ENCODE results near the gene TSEN2. TPM values are rescaled to one million over a fixed set of nuclear protein-coding genes. Genes with fewer than 3 reads are reported as not detected.

Gene TSEN2
- total and polyA plus RNA-seq, 2 of the 4 experiments (the other 2 are of a cell fraction): 9.5 to 14.2 TPM

DNA sequence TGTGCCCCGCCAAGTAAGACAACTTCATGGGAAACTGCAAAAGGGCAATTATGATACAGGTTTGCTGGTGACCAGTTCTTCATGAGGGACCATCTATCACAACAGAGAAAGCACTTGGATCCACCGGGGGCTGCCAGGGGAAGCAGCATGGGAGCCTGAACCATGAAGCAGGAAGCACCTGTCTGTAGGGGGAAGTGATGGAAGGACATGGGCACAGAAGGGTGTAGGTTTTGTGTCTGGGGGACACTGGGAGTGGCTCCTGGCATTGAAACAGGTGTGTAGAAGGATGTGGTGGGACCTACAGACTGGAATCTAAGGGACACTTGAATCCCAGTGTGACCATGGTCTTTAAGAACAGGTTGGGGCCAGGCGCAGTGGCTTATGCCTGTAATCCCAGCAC is 95.2 kb downstream of the TSEN2 start:
- H2BK120ac ChIP-seq (ENCODE audit: low read depth, low read length): no peak overlapping the region
- H2BK15ac ChIP-seq (ENCODE audit: low read depth, low read length): no peak overlapping the region
- H3K18ac ChIP-seq (ENCODE audit: low read depth, low read length): no peak overlapping the region
- BruUV-seq (replicated peaks): no TSS peak
- H3K4me3 ChIP-seq (ENCODE audit: insufficient read depth, low read depth, low read length): no peak overlapping the region
- no peak overlapping the region for H2BK20ac ChIP-seq (ENCODE audit: low read depth, low read length)
- H3K4me2 ChIP-seq (ENCODE audit: low read depth, low read length): no peak overlapping the region
- no peaks in the 10 kb centered on the region for H3K27me3 ChIP-seq (ENCODE audit: control insufficient read depth, insufficient read depth, low read length)
- H3K9ac ChIP-seq (ENCODE audit: low read depth, low read length): no peak overlapping the region
- no peak overlapping the region for H2BK5ac ChIP-seq (ENCODE audit: low read depth, low read length, poor library complexity, severe bottlenecking)
- H3K4ac ChIP-seq (ENCODE audit: low read depth, low read length): peak overlapping the region; percentile 2; the same call in 1 of the 2 replicates
- dilution Hi-C loops (cut with HindIII; ENCODE audit: low sequenced_read_pairs, unreplicated experiment) (no loop called here), in situ Hi-C loops (cut with MboI; ENCODE audit: low sequenced_read_pairs) (no loop called here), intact Hi-C loops (cut with micrococcal nuclease) (loop anchor here (5.0 kb wide), 1 partner anchor 442 kb away; no protein-coding TSS in a partner anchor)
- no peak overlapping the region for H2AK9ac ChIP-seq (replicated peaks; ENCODE audit: low read depth, low read length, poor library complexity)
- no peak for DNase-seq
- TF ChIP-seq FOS (IDR thresholded peaks at IDR 0.05; ENCODE audit: low read depth, low read length) (no peak), SMC3 (IDR thresholded peaks at IDR 0.05; ENCODE audit: low read depth, low read length) (no peak), CEBPB (IDR thresholded peaks at IDR 0.05; ENCODE audit: low read depth, low read length) (no peak), CHD1 (IDR thresholded peaks at IDR 0.05; ENCODE audit: low read depth, low read length) (no peak), BHLHE40 (IDR thresholded peaks at IDR 0.05; ENCODE audit: low read depth, low read length) (no peak), RCOR1 (IDR thresholded peaks at IDR 0.05; ENCODE audit: insufficient replicate concordance, low read length) (no peak), MAFK (IDR thresholded peaks at IDR 0.05; ENCODE audit: low read depth, low read length) (no peak), MAZ (IDR thresholded peaks at IDR 0.05; ENCODE audit: borderline replicate concordance, low read depth, low read length) (no peak), MXI1 (IDR thresholded peaks at IDR 0.05; ENCODE audit: borderline replicate concordance, low read depth, low read length) (no peak), POLR2A (IDR thresholded peaks at IDR 0.05; ENCODE audit: low read depth, low read length) (no peak), NFE2L2 (IDR thresholded peaks at IDR 0.05; ENCODE audit: low read depth, low read length) (no peak), RAD21 (IDR thresholded peaks at IDR 0.05; ENCODE audit: low read length) (no peak), RFX5 (IDR thresholded peaks at IDR 0.05; ENCODE audit: low read depth, low read length) (no peak)
- TF ChIP-seq, protein P1, sequence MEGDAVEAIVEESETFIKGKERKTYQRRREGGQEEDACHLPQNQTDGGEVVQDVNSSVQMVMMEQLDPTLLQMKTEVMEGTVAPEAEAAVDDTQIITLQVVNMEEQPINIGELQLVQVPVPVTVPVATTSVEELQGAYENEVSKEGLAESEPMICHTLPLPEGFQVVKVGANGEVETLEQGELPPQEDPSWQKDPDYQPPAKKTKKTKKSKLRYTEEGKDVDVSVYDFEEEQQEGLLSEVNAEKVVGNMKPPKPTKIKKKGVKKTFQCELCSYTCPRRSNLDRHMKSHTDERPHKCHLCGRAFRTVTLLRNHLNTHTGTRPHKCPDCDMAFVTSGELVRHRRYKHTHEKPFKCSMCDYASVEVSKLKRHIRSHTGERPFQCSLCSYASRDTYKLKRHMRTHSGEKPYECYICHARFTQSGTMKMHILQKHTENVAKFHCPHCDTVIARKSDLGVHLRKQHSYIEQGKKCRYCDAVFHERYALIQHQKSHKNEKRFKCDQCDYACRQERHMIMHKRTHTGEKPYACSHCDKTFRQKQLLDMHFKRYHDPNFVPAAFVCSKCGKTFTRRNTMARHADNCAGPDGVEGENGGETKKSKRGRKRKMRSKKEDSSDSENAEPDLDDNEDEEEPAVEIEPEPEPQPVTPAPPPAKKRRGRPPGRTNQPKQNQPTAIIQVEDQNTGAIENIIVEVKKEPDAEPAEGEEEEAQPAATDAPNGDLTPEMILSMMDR (conservative IDR thresholded peaks at IDR 0.05; ENCODE audit: low read depth, low read length): no peak
- TF ChIP-seq, protein P2, sequence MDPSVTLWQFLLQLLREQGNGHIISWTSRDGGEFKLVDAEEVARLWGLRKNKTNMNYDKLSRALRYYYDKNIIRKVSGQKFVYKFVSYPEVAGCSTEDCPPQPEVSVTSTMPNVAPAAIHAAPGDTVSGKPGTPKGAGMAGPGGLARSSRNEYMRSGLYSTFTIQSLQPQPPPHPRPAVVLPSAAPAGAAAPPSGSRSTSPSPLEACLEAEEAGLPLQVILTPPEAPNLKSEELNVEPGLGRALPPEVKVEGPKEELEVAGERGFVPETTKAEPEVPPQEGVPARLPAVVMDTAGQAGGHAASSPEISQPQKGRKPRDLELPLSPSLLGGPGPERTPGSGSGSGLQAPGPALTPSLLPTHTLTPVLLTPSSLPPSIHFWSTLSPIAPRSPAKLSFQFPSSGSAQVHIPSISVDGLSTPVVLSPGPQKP (IDR thresholded peaks at IDR 0.05; ENCODE audit: borderline replicate concordance, low read depth, low read length): no peak
- TF ChIP-seq, protein P3, sequence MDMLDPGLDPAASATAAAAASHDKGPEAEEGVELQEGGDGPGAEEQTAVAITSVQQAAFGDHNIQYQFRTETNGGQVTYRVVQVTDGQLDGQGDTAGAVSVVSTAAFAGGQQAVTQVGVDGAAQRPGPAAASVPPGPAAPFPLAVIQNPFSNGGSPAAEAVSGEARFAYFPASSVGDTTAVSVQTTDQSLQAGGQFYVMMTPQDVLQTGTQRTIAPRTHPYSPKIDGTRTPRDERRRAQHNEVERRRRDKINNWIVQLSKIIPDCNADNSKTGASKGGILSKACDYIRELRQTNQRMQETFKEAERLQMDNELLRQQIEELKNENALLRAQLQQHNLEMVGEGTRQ (IDR thresholded peaks at IDR 0.05; ENCODE audit: low read depth, low read length): no peak
- ChIA-PET CTCF (no interaction called here), POLR2A (ENCODE audit: unreplicated experiment) (no interaction called here)
- no peak overlapping the region for H2AFZ ChIP-seq (replicated peaks; ENCODE audit: low read length, poor library complexity)
- no peak overlapping the region for H4K91ac ChIP-seq (ENCODE audit: insufficient read depth, low read depth, low read length)
- peaks cover 53% of the 10 kb centered on the region for H3K36me3 ChIP-seq (ENCODE audit: control insufficient read depth, insufficient read depth, low read length)
- H4K8ac ChIP-seq (ENCODE audit: low read depth in 2 of 2, low read length in 2 of 2): peak overlapping the region in 1 of 2 experiments; percentile 5; a peak in 1 of 4 replicates
- H2AK5ac ChIP-seq (ENCODE audit: low read depth, low read length): peak overlapping the region; percentile 34; the same call in 1 of the 2 replicates
- H3K56ac ChIP-seq (ENCODE audit: extremely low read depth, insufficient read depth, low read length): no peak overlapping the region
- no peaks in the 10 kb centered on the region for H3K9me3 ChIP-seq (ENCODE audit: control insufficient read depth, insufficient read depth, low read length)
- H4K5ac ChIP-seq (ENCODE audit: low read depth, low read length): 0 out of 2 replicates have a peak overlapping the region, but pooled peaks have one; percentile 30
- H4K20me1 ChIP-seq (ENCODE audit: insufficient read depth, low read length): peaks cover 44% of the 10 kb centered on the region
- no CpG with 5 or more reads among the region's 3 CpGs for WGBS, 2 experiments (ENCODE audit: extremely low coverage in 2 of 2, insufficient read length in 1 of 2)
- H3K4me1 ChIP-seq (ENCODE audit: control insufficient read depth, insufficient read depth, low read length): peaks cover 20% of the 10 kb centered on the region
- peaks cover 25 to 79% of the 10 kb centered on the region in 2 experiments for H3K79me1 ChIP-seq (ENCODE audit: low read depth in 1 of 2, low read length in 2 of 2)
- no peak overlapping the region; the same call in 1 of the 2 replicates for H3K14ac ChIP-seq (replicated peaks; ENCODE audit: low read depth, low read length)
- H3K23ac ChIP-seq (ENCODE audit: low read depth, low read length): no peak overlapping the region
- peaks cover 15% of the 10 kb centered on the region for H3K9me1 ChIP-seq (ENCODE audit: insufficient read depth, low read length)
- H3K27ac ChIP-seq (ENCODE audit: insufficient read depth, low read length): no peak overlapping the region
- no peak for ATAC-seq (ENCODE audit: low read depth)

Data from IMR-90 (cell line).